VCaP (cell line): ENCODE data around the gene HLA-DRA.

Experiments
- H3K27ac ChIP-seq: fragments of 450-650 bp; 2 replicates; pipeline ENCODE4 v1.5.1; 2017
- CTCF ChIP-seq: fragments of 450-650 bp; conservative IDR thresholded peaks from 2 replicates; pipeline ENCODE4 v1.5.1; 2017; ENCODE audit warnings: mild to moderate bottlenecking, moderate library complexity

The HLA-DRA gene

DNA sequence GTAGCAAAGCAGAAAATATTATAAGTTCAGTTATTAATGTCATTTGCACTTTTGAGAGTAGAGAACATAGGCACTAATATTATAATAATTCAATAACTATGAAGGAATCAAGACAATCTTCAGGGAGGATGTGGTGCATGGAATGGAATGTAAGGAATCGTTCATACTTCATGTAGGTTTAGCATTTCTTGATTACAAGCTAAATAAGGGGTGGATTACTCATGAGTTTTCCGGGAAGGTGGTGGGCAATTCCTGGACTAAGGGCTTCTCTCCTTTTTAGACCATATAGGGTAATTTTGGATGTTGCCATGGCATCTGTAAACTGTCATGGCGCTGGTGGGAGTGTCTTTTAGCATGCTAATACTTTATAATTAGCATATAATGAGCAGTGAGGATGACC, 23.7 kb upstream of the HLA-DRA start:
- H3K27ac ChIP-seq = no peak overlapping the region
- no peak for TF ChIP-seq CTCF

- TF ChIP-seq CTCF = no peak
- H3K27ac ChIP-seq = no peak overlapping the region
Measured at GRCh38 chr6:32424589-32425300, 14.9 kb upstream of the HLA-DRA start.

DNA sequence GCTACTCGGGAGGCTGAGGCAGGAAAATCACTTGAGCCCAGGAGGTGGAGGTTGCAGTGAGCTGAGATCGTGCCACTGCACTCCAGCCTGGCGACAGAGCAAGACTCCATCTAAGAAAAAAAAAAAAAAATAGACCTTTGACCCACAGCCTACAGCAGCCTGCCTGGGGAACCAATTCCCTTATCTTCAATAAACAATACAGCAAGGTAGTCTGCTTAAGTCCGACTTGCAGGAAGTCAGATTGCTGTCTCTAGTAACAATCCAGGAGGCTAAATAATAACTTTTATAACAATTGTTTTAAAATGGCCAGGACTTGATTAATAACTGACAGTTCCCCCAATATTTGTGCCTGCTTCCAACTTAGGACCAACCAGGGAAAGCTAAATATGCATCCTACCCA, 13.3 kb upstream of the HLA-DRA start:
- TF ChIP-seq CTCF = no peak

GRCh38 chr6:32427218-32427617, 12.5 kb upstream of the HLA-DRA start:
- H3K27ac ChIP-seq = no peak overlapping the region
- TF ChIP-seq CTCF = no peak

More for the DNA sequence above, 13.3 kb upstream of the HLA-DRA start:
- H3K27ac ChIP-seq = no peak overlapping the region

DNA sequence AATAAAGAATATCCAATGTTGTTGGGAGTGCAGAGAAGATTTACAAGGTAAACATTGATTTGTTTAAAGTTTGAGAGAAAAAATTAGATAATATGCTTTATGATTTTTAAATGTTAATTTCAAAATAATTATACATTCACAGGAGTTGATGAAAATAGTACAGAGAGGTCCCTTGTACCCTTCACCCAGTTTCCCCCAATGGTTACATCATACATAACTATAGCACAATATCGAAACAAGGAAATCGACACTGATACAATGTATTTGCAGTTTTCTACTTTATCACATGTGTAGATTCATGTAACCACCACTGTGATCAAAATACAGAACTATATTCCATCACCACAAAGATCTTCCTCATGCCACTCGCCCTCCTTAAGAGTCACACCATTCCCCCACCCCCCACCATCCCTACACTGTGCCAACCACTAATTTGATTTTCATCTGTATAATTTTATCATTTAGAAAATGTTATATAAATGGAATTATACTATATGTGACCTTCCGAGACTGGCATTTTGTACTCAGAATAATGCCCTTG, 11.7 kb upstream of the HLA-DRA start:
- H3K27ac ChIP-seq = no peak overlapping the region
- TF ChIP-seq CTCF = no peak

GRCh38 chr6:32430179-32430578, 9.5 kb upstream of the HLA-DRA start:
- no peak for TF ChIP-seq CTCF
- H3K27ac ChIP-seq = no peak overlapping the region

- TF ChIP-seq CTCF = no peak
- no peak overlapping the region for H3K27ac ChIP-seq
Measured at GRCh38 chr6:32431142-32431541, 8.5 kb upstream of the HLA-DRA start.
